NCI-H82 (cell line): Measurements from ENCODE around the gene SNX7.

ENCODE experiments used
- DNase-seq: peaks from one replicate; lab custom pipeline; 2025; lab: John Stamatoyannopoulos, UW

Gene SNX7

GRCh38 chr1:98661544-98662355 lies at the start of gene SNX7:
Gene SNX7, plus strand, starts transcription at chr1:98661721. Its CDS starts 11 bp downstream, at chr1:98661732.
- DNase-seq = peak; percentile 75

GRCh38 chr1:98637316-98637715 lies 24.2 kb upstream of the SNX7 start:
- no peak for DNase-seq

- DNase-seq = no peak
Observed at GRCh38 chr1:98638185-98638584, 23.3 kb upstream of the SNX7 start.

- no peak for DNase-seq
Observed at GRCh38 chr1:98644510-98644909, 17.0 kb upstream of the SNX7 start.

GRCh38 chr1:98651116-98651632 lies 10.3 kb upstream of the SNX7 start:
- peak; percentile 48 for DNase-seq

GRCh38 chr1:98653123-98653522 lies 8.4 kb upstream of the SNX7 start:
- no peak for DNase-seq

GRCh38 chr1:98659879-98660278 lies 1.6 kb upstream of the SNX7 start:
- no peak for DNase-seq

GRCh38 chr1:98660940-98661543 lies 479 bp upstream of the SNX7 start:
- no peak for DNase-seq

GRCh38 chr1:98662356-98662670 lies 792 bp downstream of the SNX7 start:
- DNase-seq = peak; percentile 44

GRCh38 chr1:98668733-98669132 lies 7.2 kb downstream of the SNX7 start:
- no peak for DNase-seq

GRCh38 chr1:98669355-98670296 lies 8.1 kb downstream of the SNX7 start:
- no peak for DNase-seq

- peak; percentile 75 for DNase-seq
Observed at GRCh38 chr1:98672189-98672588, 10.7 kb downstream of the SNX7 start.

GRCh38 chr1:98674075-98674781 lies 12.7 kb downstream of the SNX7 start:
- DNase-seq = no peak

- no peak for DNase-seq
Observed at GRCh38 chr1:98675282-98675681, 13.8 kb downstream of the SNX7 start.

GRCh38 chr1:98677288-98677687 lies 15.8 kb downstream of the SNX7 start:
- no peak for DNase-seq

- DNase-seq = no peak
Observed at GRCh38 chr1:98681812-98682211, 20.3 kb downstream of the SNX7 start.

GRCh38 chr1:98688110-98688739 lies 26.7 kb downstream of the SNX7 start:
- no peak for DNase-seq

- DNase-seq = no peak
Observed at GRCh38 chr1:98690576-98690975, 29.1 kb downstream of the SNX7 start.

GRCh38 chr1:98692482-98692881 lies 31.0 kb downstream of the SNX7 start:
- no peak for DNase-seq

- no peak for DNase-seq
Observed at GRCh38 chr1:98693385-98693784, 31.9 kb downstream of the SNX7 start.

GRCh38 chr1:98696077-98696476 lies 34.6 kb downstream of the SNX7 start:
- no peak for DNase-seq
